Measurements from ENCODE around the gene NDUFAB1. TPM values are rescaled to one million over a fixed set of nuclear protein-coding genes. Genes with fewer than 3 reads are reported as not detected.

The NDUFAB1 gene
- total and polyA plus RNA-seq, 2 of the 13 experiments (the other 11 are each of a cell fraction or from before 2014, with no cell fraction given) = 221 to 601 TPM

DNA sequence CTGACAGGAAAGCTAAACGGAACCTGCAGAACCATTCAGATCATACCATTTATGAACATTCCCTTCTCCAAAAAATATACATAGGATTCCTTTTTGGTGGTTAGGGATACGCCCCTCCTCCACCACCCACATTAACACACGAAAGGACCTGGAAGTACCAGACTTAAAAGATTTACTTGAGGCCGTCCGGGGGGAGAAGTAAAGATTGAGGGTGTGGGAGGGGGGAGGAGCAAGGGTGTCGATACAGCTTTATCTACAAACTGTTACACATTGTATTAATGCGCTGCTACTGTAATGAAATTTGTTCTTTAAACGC, 44.5 kb upstream of the NDUFAB1 start (continued):
- TF ChIP-seq GABPB1 (CRISPR knock-in tag; IDR thresholded peaks at IDR 0.05) (no peak), PITX1 (CRISPR knock-in tag; IDR thresholded peaks at IDR 0.05) (no peak), FOSL2 (CRISPR knock-in tag; IDR thresholded peaks at IDR 0.05) (no peak), REPIN1 (CRISPR knock-in tag; IDR thresholded peaks at IDR 0.05; ENCODE audit: borderline replicate concordance, low read depth) (no peak), ZNF34 (CRISPR knock-in tag; IDR thresholded peaks at IDR 0.05; ENCODE audit: borderline replicate concordance) (0 out of 2 replicates have a peak, but pooled peaks have one; percentile 16), ZNF557 (CRISPR knock-in tag; IDR thresholded peaks at IDR 0.05) (no peak), MZF1 (CRISPR knock-in tag; IDR thresholded peaks at IDR 0.05; ENCODE audit: borderline replicate concordance) (no peak), TAF15 (IDR thresholded peaks at IDR 0.05; ENCODE audit: low read depth, low read length, poor library complexity, severe bottlenecking) (no peak), AHR (CRISPR knock-in tag; IDR thresholded peaks at IDR 0.05) (no peak), SRSF9 (IDR thresholded peaks at IDR 0.05; ENCODE audit: borderline replicate concordance, insufficient read depth, low read depth, low read length, poor library complexity, severe bottlenecking) (no peak), SAFB2 (CRISPR knock-in tag; IDR thresholded peaks at IDR 0.05; ENCODE audit: borderline replicate concordance, low read depth) (no peak), TCF7L2 (IDR thresholded peaks at IDR 0.05; ENCODE audit: low read depth, low read length) (no peak), ZBTB3 (CRISPR knock-in tag; IDR thresholded peaks at IDR 0.05; ENCODE audit: borderline replicate concordance, low read depth) (peak; percentile 17; the same call in 1 of the 2 replicates), EEA1 (CRISPR knock-in tag; IDR thresholded peaks at IDR 0.05; ENCODE audit: borderline replicate concordance) (no peak)
- TF ChIP-seq, protein P1, sequence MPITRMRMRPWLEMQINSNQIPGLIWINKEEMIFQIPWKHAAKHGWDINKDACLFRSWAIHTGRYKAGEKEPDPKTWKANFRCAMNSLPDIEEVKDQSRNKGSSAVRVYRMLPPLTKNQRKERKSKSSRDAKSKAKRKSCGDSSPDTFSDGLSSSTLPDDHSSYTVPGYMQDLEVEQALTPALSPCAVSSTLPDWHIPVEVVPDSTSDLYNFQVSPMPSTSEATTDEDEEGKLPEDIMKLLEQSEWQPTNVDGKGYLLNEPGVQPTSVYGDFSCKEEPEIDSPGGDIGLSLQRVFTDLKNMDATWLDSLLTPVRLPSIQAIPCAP (CRISPR knock-in tag; IDR thresholded peaks at IDR 0.05; ENCODE audit: low read depth) = no peak
- TF ChIP-seq, protein P2, sequence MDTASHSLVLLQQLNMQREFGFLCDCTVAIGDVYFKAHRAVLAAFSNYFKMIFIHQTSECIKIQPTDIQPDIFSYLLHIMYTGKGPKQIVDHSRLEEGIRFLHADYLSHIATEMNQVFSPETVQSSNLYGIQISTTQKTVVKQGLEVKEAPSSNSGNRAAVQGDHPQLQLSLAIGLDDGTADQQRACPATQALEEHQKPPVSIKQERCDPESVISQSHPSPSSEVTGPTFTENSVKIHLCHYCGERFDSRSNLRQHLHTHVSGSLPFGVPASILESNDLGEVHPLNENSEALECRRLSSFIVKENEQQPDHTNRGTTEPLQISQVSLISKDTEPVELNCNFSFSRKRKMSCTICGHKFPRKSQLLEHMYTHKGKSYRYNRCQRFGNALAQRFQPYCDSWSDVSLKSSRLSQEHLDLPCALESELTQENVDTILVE (CRISPR knock-in tag; IDR thresholded peaks at IDR 0.05) = no peak; the same call in 1 of the 2 replicates
- TF ChIP-seq, protein P3, sequence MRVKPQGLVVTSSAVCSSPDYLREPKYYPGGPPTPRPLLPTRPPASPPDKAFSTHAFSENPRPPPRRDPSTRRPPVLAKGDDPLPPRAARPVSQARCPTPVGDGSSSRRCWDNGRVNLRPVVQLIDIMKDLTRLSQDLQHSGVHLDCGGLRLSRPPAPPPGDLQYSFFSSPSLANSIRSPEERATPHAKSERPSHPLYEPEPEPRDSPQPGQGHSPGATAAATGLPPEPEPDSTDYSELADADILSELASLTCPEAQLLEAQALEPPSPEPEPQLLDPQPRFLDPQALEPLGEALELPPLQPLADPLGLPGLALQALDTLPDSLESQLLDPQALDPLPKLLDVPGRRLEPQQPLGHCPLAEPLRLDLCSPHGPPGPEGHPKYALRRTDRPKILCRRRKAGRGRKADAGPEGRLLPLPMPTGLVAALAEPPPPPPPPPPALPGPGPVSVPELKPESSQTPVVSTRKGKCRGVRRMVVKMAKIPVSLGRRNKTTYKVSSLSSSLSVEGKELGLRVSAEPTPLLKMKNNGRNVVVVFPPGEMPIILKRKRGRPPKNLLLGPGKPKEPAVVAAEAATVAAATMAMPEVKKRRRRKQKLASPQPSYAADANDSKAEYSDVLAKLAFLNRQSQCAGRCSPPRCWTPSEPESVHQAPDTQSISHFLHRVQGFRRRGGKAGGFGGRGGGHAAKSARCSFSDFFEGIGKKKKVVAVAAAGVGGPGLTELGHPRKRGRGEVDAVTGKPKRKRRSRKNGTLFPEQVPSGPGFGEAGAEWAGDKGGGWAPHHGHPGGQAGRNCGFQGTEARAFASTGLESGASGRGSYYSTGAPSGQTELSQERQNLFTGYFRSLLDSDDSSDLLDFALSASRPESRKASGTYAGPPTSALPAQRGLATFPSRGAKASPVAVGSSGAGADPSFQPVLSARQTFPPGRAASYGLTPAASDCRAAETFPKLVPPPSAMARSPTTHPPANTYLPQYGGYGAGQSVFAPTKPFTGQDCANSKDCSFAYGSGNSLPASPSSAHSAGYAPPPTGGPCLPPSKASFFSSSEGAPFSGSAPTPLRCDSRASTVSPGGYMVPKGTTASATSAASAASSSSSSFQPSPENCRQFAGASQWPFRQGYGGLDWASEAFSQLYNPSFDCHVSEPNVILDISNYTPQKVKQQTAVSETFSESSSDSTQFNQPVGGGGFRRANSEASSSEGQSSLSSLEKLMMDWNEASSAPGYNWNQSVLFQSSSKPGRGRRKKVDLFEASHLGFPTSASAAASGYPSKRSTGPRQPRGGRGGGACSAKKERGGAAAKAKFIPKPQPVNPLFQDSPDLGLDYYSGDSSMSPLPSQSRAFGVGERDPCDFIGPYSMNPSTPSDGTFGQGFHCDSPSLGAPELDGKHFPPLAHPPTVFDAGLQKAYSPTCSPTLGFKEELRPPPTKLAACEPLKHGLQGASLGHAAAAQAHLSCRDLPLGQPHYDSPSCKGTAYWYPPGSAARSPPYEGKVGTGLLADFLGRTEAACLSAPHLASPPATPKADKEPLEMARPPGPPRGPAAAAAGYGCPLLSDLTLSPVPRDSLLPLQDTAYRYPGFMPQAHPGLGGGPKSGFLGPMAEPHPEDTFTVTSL (CRISPR knock-in tag; IDR thresholded peaks at IDR 0.05; ENCODE audit: borderline replicate concordance) = no peak

Data from HepG2 (cell line).